HG02759 (cell line): Measurements from ENCODE around the gene GREB1.
"Not testable (repeated sequence)": the region's sequence is repeated elsewhere in the genome, so short reads cannot be mapped to it uniquely, and the experiment has no call there.

Source experiments
- ATAC-seq: cut with Tn5 transposase; IDR thresholded peaks from one replicate; pipeline ENCODE4 v1.9.1; 2021; ENCODE audit warnings: mild to moderate bottlenecking, moderate library complexity; ENCODE audit not compliant: unreplicated experiment

Gene GREB1

DNA sequence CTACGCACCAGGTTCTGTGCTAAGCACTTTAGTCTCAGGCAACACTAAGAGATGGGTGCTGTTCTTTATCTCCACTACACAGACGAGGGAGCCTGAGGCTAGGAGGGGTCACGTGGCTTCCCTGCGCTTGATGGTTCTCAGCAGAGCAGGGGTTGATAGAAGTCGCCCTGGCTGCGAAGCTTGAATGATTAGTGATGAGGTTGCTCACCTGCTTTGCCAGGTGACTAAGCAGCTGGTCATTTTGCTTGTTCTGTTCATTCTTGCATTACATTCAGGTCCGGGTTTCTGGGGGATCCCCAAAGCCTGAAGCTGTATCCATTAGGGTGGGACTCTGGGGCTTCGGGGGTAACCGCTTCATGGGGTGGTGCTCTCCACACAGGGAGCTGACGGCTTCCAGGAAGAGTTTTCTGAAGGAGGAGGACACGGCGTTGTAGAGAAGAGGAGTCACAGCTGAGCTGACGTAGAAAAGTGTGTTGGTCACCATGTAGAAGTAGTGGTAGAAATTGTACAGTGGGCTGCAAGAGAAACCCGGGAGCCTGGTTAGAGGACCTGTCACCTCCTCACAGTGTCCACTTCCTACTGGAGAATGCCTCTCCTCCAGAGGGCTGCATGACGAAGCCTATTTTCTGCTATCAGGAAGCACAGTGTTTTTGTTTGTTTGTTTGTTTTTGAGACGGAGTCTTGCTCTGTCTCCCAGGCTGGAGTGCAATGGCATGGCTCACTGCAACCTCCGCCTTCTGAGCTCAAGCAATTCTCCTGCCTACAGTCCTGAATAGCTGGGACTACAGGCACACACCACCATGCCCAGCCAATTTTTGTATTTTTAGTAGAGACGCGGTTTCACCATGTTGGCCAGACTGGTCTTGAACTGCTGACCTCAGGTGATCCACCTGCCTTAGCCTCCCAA, 124.6 kb downstream of the GREB1 start:
- ATAC-seq, result no peak

DNA sequence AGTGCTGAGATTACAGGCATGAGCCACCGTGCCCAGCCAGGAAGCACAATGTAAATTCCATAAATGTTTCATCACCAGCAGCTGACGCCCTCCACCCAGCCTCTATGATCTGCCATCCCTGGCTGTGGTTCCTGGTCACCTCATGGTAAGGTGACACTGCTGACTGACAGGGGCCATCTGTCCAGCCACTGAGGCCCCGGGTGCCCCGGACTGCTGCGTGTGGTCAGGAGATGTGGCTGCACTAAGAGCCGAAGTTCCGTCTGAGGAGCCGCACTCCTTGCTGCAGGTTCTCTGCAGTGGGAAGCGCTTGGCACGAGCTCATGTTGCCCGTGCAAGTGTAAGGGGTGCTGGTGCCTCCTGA, 125.2 kb downstream of the GREB1 start:
- no peak for ATAC-seq

DNA sequence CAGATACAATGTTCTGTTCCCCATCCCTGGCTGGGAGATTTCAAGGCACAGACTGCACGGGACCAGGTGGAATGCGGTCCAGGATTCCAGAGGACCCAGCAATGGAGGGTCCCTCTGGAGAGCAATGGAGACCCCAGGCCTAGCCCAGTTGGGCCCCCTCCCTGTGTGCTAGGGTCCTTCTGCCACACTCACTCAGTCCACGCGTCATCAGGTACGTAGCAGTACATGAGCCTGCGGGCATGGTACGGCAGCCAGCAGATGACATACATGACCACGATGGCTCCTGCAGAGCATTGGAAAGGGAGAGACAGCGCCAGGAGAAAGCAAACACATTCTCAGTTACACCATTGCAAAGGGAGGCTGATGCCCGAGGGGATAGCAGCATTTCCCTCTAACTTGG, 126.0 kb downstream of the GREB1 start:
- ATAC-seq, result no peak

DNA sequence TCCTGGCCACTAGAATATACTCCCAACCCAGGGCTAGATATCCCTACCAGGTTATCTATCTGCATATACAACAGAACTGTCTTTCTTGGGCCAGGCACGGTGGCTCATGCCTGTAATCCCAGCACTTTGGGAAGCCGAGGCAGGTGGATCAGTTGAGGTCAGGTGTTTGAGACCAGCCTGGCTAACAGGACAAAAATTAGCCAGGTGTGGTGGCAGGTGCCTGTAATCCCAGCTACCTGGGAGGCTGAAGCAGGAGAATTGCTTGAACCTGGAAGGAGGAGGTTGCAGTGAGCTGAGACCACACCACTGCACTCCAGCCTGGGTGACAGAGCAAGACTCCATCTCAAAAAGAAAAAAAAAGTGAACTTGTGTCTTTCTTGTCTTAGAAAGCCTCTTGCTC, 126.6 kb downstream of the GREB1 start:
- not testable (repeated sequence) for ATAC-seq

DNA sequence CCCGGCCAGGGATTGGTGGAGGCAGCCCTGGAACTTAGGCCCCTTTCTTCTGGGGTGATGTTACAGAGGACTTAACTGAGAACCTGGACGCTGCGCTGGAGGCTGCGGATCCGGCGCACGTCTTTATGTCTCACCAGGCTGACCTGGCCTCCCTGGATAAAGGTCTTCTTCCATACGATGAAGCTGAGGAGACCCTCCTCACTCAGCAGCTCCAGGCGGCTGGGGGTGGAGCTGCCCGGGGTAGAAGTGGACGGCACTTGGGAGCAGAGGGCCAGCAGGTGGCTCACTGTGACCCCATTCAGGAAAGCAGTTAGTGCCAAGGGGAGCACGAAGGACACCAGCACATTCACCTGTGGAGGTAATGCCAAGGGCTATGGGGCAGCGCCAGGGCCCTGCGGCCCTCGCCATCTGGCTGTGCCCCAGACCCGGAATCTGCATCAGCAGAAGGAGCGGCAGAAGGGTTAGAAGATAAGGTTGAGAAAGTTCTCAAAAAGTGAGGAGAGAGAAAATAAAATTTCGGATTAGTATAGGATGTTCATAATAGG, 128.1 kb downstream of the GREB1 start:
- no peak for ATAC-seq

DNA sequence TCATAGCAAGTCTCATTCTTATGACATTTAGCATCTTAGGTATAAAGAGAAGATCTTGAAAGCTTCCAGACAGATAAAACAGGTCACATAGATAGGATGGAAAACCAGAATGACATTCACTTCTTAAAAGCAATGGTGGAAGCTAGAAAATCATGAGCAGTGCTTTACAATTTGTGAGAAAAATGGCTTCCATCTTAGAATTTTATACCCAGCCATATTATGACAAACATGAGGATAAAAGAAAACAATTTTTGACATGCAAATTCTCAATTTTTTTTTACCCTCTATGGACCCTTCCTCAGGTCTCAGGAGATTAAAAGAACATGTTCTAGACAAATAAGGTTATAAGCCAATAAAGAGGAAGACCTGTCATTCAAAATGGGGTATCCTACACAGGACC, 129.0 kb downstream of the GREB1 start:
- ATAC-seq, result no peak

DNA sequence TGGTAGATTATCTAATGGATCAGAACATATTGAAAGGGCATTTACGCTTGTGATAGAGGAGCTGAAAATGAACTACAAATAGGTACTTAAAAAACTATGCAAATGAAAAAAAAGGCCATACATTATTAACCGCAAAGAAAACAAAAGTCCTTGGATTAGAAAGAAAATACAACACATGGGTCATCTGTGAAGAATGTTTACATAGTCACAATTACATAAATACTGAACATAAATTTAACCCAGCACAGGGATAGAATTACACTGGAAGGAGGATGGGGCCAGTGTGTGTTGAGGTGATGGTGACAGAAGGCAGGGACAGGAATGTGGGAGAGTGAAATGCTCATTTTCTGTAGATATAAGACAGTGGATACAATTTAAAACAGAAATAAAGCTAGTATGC, 129.6 kb downstream of the GREB1 start:
- ATAC-seq, result no peak

DNA sequence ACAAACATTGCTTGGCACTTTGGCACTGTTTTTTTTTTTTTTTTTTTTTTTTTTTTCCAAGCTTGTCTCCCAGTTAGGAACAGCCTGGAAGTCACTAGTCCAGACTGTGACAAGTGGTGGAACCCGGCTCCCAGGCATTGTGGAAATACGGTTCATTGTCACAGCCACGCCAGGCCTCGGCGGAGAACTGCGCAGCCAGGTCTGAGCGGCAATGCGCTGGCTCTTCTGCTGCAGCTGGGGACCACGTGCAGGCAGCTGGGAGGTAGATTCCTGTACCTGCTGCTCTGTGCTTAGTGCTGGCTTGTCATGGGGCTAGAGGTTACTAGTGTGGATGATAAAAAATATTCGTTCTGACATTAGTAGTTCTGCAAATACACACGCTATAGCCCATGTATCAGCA, 131.2 kb downstream of the GREB1 start:
- no peak for ATAC-seq

DNA sequence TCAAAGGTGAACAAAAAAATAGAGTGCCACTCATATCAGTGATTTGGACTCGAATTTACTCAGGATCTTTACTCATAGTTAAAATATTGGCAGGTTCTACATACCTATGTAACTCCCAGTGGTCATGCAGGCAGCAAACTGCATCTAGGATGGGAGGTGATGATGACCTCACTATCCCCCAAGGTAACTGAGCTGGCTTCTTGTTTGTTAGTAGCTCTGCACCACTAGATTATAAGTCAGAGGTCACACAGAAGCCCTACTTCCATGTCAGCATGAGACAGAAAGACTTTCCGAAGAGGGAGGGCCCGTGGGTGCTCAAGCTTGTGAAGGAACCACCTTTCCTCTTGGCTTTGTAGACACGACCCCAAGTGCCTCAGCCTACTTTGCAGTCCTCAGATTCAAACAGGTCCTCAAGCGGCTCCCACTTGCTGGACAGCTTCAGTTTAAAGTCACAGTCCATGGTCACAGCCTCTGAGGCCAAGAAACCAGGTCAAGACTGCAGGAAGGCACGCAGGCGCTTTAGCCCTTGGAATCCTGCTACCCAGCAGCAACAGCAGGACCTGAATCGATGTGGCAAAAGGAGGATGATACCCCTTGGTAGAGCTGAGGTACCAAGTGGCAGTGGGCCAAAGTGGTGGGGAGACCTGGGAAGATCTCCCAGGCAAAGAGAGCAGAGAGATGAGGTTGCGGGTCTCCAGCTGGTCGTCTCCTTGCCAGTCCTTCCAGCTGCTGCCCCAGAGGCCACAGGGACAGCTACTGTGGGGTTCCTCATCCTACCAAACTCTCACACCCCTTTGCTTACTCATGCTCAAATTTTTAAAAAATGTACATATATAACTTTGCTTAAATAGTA, 131.9 kb downstream of the GREB1 start:
- no peak for ATAC-seq

DNA sequence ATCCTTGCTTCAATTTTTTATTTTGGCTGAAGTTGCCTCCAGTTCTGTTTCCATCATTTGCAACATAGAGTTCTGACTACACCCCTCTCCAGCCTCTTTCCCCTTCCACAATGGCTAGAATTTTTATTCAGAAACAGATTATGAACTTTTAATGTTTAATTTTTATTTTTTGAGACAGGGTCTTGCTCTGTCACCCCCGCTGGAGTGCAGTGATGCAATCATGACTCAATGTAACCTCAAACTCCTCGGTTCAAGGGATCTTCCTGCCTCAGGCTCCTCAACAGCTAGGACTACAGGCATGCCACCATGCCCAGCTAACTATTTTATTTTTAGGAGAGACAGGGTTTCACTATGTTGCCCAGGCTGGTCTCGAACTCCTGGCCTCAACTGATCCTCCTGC, 133.3 kb downstream of the GREB1 start:
- no peak for ATAC-seq

DNA sequence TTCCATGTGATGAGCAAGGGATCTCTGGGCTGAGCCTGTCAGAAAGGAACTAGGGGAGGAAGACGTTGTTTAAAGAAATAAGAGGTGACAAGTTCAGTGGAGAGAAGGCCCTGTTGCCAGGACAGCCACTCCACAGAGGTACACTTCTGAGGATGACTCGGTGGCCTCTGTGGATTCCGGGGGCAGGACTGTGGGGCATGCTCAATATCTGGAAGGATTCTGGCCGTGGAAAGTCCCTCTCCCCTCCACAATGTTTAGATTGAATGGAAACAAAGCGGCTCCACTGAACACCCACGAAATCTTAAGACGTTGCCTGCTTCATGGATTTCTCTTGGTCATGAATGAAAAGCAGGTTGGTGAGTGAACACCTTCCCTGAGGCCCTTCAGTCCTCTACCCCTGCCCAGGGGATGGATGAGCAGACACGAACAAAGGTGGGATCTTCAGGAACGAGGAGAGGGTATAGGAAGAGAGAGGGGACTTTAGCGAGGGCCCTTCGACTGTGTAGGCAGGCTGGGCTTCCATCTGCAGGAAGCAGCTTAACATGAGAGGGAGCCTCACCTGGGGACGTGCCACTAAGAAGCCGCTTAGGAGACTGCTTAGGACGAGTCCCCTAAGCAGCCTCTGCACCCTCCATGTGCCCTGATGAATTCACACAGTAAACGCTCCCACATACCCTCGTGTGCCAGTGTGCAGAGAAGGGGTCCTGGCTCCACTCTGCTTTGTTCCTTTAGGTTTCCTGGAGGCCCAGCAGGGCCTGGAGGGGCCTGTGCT, 134.2 kb downstream of the GREB1 start:
- ATAC-seq, result no peak

DNA sequence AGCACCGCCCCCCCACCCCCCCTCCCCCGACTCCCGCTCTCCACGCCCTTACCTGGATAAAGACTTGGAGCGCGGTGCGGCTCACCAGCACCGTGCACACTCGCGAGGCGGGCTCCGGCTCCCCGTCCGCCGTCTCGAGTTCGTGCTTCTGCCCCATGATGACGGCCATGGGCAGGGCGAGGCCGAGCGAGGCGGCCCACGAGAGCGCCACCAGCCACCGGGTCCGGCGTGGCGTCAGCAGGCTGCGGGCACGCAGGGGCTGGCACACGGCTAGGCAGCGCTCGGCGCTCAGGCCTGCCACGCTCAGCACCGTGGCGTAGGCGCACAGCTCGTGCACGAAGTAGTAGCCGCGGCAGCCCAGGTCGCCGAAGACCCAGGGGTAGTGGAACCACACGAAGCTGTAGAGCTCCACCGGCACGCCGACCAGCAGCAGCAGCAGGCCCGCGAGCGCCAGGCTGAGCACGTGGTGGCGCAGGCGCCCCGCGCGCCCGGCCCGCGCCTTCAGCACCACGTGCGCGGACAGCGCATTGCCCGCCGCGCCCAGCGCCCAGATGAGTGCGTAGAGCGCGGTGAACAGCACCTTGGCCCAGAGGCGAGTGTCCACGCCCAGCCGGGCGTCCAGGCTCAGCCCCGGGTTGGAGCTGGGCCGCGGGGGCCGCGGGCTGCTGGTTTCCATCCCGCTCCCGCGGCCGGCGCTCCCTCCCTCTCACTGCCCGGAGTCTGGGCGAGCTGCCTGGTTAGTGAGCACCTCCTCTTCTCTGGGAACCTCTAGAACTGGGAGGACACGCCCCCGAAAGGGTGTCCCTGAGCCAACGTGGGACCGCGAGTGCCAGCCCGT, 135.8 kb downstream of the GREB1 start, which contains the start of gene NTSR2:
Gene NTSR2 (minus strand): TSS at position 742 of the 838 bp plus-strand sequence. CDS start 66 bp downstream, at position 676.
- no peak for ATAC-seq

DNA sequence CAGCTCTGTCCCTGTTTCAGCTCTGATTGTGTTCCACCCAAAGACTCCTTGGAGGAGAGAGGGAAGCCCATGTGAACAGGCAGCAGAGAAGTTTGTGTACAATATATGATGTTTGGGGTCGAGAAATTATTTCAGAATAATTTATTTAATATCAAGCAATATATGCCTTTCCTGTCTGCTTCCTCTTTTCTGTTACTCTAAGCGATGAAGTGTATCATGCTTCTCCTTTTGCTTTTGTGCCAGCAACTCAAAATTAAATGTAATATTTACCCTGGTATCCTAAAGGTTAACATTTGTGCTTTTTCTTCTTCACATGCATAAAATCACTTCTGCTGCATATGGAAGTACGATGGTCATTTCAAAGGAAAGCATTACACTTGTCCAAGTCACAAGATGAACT, 138.6 kb downstream of the GREB1 start:
- no peak for ATAC-seq

DNA sequence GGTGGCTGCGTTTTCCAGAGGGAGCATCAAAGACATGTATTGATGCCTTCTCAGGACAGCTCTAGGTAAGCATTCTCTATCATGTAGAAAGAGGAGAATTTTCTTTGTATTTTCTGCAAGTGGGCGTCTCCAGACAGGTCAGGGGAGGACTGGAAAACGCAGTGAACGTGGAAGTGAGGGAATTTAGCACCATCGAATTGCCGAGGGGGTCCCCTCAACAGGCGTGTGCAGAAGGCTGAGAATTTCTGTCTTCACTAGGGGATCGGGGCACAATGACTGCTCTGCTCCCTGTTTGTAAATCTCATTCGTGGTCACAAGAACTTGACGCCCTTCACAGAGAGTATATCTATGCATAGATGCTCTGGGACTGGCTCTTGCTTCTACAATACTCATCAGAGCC, 141.1 kb downstream of the GREB1 start:
- ATAC-seq, result no peak

DNA sequence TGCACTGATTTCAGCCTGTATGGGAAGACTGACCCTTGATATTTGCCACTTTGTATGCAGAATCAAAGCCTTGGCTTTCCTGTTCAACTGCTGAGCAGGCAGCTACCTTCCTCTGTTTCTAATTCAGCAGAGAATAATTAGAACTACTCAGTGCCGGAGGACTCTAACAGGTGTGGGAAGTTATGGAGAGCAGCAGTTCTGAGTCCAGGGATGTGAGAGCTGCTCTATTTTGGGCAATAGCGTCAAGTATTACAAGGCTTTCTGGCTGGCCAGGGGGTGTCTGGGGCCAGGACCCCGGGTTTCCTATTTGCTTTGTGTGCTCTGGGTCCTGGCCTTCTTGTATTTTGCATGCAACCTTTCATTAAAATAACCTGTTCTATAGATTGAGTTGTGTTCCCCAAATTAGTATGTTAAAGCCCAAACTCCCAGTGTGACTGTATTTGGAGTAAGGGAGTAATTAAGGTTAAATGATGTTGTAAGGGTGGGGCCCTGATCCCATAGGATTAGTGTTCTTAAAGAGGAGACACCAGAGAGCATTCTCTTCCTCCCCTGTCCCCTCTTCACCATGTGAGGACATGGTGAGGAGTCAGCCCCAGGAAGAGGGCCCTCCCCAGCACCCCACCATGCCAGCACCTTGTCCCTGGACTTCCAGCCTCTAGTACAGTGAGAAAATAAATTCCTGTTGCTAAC, 141.7 kb downstream of the GREB1 start:
- ATAC-seq, result no peak

DNA sequence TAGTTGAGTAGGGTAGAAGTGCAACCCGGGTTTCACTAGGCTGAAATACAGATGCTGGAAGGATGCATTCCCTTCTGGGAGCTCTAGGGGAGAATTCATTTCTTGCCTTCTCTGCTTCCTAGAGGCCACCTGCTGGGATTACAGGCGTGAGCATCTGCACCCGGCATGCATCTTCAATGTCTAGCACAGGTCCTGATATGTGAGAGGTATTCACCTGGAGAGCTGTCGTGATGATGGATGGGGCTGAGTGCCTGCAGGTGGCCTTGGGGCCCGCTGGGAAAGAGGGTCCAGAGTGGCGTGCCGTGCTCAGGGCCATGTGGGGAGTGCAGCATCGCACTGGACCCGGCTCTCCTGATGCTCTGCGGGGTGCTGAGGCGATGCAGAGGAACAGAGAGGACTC, 142.8 kb downstream of the GREB1 start:
- ATAC-seq, result no peak

DNA sequence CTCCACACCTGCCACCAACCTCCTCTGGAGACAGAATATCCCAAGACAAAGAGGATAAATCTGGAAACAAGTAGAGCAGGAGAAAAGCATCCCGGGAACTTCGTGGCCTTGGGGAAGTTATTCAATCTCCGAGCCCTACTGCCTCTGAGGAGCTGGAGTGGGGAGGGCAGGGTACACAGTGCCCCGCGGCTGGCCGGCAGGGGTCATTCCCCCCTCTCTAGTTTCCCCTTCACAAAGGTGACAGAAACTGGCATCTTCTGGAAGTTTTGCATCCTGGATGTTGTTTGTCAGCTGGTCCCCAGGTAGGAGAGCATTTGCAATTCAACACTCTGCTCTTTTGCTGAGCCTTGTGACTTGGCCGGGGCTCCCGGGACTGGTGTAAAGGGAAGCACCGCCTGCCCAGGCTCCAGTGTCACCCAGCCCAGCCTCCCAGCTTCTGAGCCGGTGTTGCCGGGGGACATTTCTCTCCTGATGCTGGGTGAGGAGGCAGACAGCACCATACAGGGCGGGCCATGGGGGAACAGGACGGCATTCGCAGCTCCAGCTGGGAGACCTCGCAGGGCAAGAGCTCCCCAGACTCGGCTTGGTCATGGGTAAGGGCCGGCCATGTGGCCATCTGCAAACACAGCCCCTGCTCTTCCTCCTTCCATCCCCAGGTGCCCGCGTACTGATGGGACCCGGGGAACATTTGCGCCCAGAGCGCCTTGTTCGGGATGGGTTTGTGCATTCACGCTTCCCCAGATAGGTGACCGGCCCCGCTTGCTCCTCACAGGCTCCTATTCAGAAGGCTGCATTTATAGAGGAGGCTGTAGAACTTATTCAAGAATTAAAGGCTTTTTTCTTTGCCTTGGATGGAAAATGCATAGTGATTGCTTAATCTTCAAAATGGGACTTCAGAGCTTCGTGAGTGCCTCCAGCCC, 143.6 kb downstream of the GREB1 start:
- ATAC-seq, result no peak

DNA sequence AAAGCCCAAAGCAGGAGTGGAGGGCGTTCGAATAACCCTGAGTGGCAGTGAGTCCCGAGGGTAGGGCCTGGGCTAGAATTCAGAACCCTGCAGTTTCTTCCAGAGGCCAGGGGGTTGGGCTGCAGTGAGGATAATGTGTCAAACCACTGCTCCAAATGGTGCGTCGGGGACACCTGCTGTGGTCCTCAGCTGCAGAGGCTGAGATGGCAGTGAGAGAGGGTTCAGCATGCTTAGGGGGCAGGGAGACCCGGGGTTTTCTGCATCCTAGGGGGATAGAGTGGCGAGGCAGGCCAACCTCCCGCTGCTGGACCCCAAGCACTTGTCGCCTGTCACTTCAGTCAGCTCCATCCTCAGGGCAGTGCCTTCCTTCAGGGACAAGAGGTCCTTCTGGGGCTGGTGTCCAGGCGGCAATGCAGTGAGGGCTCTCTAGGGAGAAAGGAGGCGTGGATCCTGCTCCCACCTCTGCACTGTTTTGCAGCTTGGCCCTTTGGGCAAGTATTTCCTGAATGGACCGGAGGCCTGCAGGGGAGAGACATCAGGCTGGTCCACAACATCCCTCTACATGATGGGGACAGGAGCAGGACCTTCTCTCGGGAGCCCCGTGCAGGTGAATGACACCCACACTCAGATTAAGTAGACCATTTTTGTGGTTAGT, 144.6 kb downstream of the GREB1 start:
- no peak for ATAC-seq
